GM13976 (cell line): ENCODE results near the gene TCP11.
A peak's percentile ranks its signal among the peaks of the same experiment; 100 is the strongest.

ENCODE experiments used
- DNase-seq: peaks from one replicate; pipeline ENCODE4 v3.0.0; 2012; ENCODE audit warnings: low spot score
- CTCF ChIP-seq: IDR thresholded peaks from 2 replicates; pipeline ENCODE4 v1.5.1; 2012; ENCODE audit warnings: borderline replicate concordance, mild to moderate bottlenecking; ENCODE audit not compliant: insufficient read depth; ENCODE audit errors: extremely low read depth, missing control alignments, control extremely low read depth
- in situ Hi-C: fragments of 300-500 bp; cut with MboI; formaldehyde crosslinking; loops from one replicate; pipeline ENCODE4 v1.12.0; 2022; ENCODE audit warnings: low sequenced_read_pairs, mixed read lengths, inconsistent platforms; ENCODE audit not compliant: unreplicated experiment

The TCP11 gene

GRCh38 chr6:35086636-35087360, 54.3 kb downstream of the TCP11 start:
- peak; percentile 18 for DNase-seq
- in situ Hi-C loops: no loop called here
- no peak for TF ChIP-seq CTCF

GRCh38 chr6:35086282-35086632, 54.9 kb downstream of the TCP11 start:
- in situ Hi-C loops: no loop called here
- DNase-seq: peak; percentile 10
- no peak for TF ChIP-seq CTCF

GRCh38 chr6:35085359-35086281, 55.5 kb downstream of the TCP11 start:
- no peak for TF ChIP-seq CTCF
- DNase-seq: peak; percentile 22
- in situ Hi-C loops: no loop called here

GRCh38 chr6:35084511-35085203, 56.5 kb downstream of the TCP11 start:
- in situ Hi-C loops: no loop called here
- no peak for TF ChIP-seq CTCF
- DNase-seq: peak; percentile 20

GRCh38 chr6:35084041-35084491, 57.1 kb downstream of the TCP11 start:
- in situ Hi-C loops: no loop called here
- DNase-seq: peak; percentile 17
- no peak for TF ChIP-seq CTCF

GRCh38 chr6:35083507-35083906, 57.6 kb downstream of the TCP11 start:
- peak; percentile 27 for DNase-seq

More at GRCh38 chr6:35083507-35083906, 57.6 kb downstream of the TCP11 start:
- in situ Hi-C loops: no loop called here
- no peak for TF ChIP-seq CTCF
